Measurements from ENCODE around the gene CASP10. TPM values are rescaled to one million over a fixed set of nuclear protein-coding genes. Genes with fewer than 3 reads are reported as not detected.
"Not testable (repeated sequence)": the region's sequence is repeated elsewhere in the genome, so short reads cannot be mapped to it uniquely, and the experiment has no call there.

The CASP10 gene
- total and polyA plus RNA-seq, 2 experiments from 2014 or later = 2.9 to 5.1 TPM

- no peaks in the 10 kb centered on the region for H3F3A ChIP-seq (ENCODE audit: insufficient read depth)
- peak overlapping the region; percentile 80 for H2AFZ ChIP-seq
- peak overlapping the region; percentile 38 for H3K4me3 ChIP-seq
- in situ Hi-C loops (cut with MboI) = loop anchor here (5.0 kb wide), 1 partner anchor 126 kb away; no protein-coding TSS in a partner anchor
- no peaks in the 10 kb centered on the region for H4K20me1 ChIP-seq (ENCODE audit: insufficient read depth)
- TF ChIP-seq EZH2 (IDR thresholded peaks at IDR 0.05; ENCODE audit: insufficient read depth, poor library complexity, severe bottlenecking) (no peak), EZH2phosphoT487 (IDR thresholded peaks at IDR 0.05; ENCODE audit: insufficient read depth, low read depth) (no peak)
- no peaks in the 10 kb centered on the region for H3K27me3 ChIP-seq (replicated peaks; ENCODE audit: insufficient read depth)
- H3K4me2 ChIP-seq (ENCODE audit: unreplicated experiment) = peak overlapping the region; percentile 76
- peak; percentile 87 for DNase-seq
- H3K79me2 ChIP-seq (ENCODE audit: insufficient read depth) = no peaks in the 10 kb centered on the region
- no peaks in the 10 kb centered on the region for H3K36me3 ChIP-seq (ENCODE audit: low read depth)
- peak overlapping the region; percentile 41 for H3K9ac ChIP-seq
- no peaks in the 10 kb centered on the region for H3K9me2 ChIP-seq (ENCODE audit: insufficient read depth)
- H3K4me1 ChIP-seq (ENCODE audit: insufficient read depth) = peaks cover 46% of the 10 kb centered on the region
- H3K9me3 ChIP-seq (ENCODE audit: low read depth) = no peaks in the 10 kb centered on the region
- H3K27ac ChIP-seq = peak overlapping the region; percentile 14; the same call in 1 of the 2 replicates
- WGBS, 2 experiments (ENCODE audit: low coverage in 1 of 2, low lambda C conversion rate in 2 of 2, missing lambda C conversion rate in 2 of 2) = 15 to 19% methylated on average over 14 of the region's 14 CpGs
These were observed 53.2 kb downstream of the CASP10 start for GRCh38 chr2:201235860-201236811.

DNA sequence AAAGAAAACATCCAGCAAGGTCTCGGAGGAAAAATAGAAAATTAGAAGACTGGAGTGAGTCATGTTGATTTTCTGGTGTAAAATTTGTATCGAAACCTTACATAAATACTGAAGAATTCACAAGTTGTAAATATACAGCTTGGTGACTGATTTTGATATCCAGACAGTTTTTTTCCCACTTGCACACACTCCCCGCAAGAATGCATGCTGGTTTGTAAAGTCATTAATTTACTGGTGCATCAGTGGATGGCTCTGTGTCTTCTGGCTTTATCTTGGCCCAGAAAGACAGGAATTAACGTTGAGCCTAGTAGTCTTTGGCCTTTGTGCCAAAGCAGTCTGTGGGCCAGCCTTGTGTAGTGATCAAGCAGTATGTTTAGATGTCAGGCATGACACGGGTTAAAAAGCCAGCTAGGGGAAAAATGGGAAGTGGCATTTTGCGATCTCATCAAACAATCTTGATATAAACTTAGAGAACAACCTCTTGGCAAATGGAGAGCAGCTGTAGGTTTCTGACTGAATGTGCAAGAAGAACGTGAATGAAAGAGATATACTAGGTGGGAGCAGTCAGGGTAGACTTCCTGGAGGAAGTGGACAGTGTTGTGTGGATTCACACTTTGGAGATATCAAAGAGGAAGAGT is 54.7 kb downstream of the CASP10 start:
- Histone ChIP-seq H3F3A (ENCODE audit: insufficient read depth) (no peaks in the 10 kb centered on the region), H3K27ac (peak overlapping the region; percentile 20), H3K4me3 (no peak overlapping the region), H4K20me1 (ENCODE audit: insufficient read depth) (no peaks in the 10 kb centered on the region), H3K4me2 (ENCODE audit: unreplicated experiment) (peak overlapping the region; percentile 32), H3K9ac (no peak overlapping the region), H3K9me3 (ENCODE audit: low read depth) (no peaks in the 10 kb centered on the region), H3K9me2 (ENCODE audit: insufficient read depth) (no peaks in the 10 kb centered on the region), H3K27me3 (replicated peaks; ENCODE audit: insufficient read depth) (no peaks in the 10 kb centered on the region), H2AFZ (peak overlapping the region; percentile 80), H3K79me2 (ENCODE audit: insufficient read depth) (no peaks in the 10 kb centered on the region), H3K36me3 (ENCODE audit: low read depth) (no peaks in the 10 kb centered on the region), H3K4me1 (ENCODE audit: insufficient read depth) (peaks cover 42% of the 10 kb centered on the region)
- peak; percentile 60 for DNase-seq
- in situ Hi-C loops (cut with MboI) = loop anchor here (5.0 kb wide), 1 partner anchor 125 kb away; no protein-coding TSS in a partner anchor
- TF ChIP-seq EZH2phosphoT487 (IDR thresholded peaks at IDR 0.05; ENCODE audit: insufficient read depth, low read depth) (no peak), EZH2 (IDR thresholded peaks at IDR 0.05; ENCODE audit: insufficient read depth, poor library complexity, severe bottlenecking) (no peak)
- WGBS, 2 experiments (ENCODE audit: low coverage in 1 of 2, low lambda C conversion rate in 2 of 2, missing lambda C conversion rate in 2 of 2) = 21 to 26% methylated on average over 7 of the region's 7 CpGs

- not testable (repeated sequence) for H3K9me3 ChIP-seq (ENCODE audit: low read depth); H3F3A ChIP-seq (ENCODE audit: insufficient read depth); H3K9me2 ChIP-seq (ENCODE audit: insufficient read depth); H3K27me3 ChIP-seq (replicated peaks; ENCODE audit: insufficient read depth); H3K79me2 ChIP-seq (ENCODE audit: insufficient read depth); H4K20me1 ChIP-seq (ENCODE audit: insufficient read depth); H3K36me3 ChIP-seq (ENCODE audit: low read depth)
- peak; percentile 89 for DNase-seq
- Histone ChIP-seq H3K4me3 (peak overlapping the region; percentile 60), H3K4me1 (ENCODE audit: insufficient read depth) (peaks cover 42% of the 10 kb centered on the region), H3K27ac (peak overlapping the region; percentile 60), H3K4me2 (ENCODE audit: unreplicated experiment) (peak overlapping the region; percentile 92), H2AFZ (peak overlapping the region; percentile 90), H3K9ac (peak overlapping the region; percentile 74)
- WGBS, 2 experiments (ENCODE audit: low coverage in 1 of 2, low lambda C conversion rate in 2 of 2, missing lambda C conversion rate in 2 of 2) = 48 to 54% methylated on average over 18 to 21 of the region's 21 CpGs
- in situ Hi-C loops (cut with MboI) = loop anchor here (5.0 kb wide), 1 partner anchor 123 kb away; no protein-coding TSS in a partner anchor
These were observed 56.4 kb downstream of the CASP10 start for GRCh38 chr2:201239167-201239935.

DNA sequence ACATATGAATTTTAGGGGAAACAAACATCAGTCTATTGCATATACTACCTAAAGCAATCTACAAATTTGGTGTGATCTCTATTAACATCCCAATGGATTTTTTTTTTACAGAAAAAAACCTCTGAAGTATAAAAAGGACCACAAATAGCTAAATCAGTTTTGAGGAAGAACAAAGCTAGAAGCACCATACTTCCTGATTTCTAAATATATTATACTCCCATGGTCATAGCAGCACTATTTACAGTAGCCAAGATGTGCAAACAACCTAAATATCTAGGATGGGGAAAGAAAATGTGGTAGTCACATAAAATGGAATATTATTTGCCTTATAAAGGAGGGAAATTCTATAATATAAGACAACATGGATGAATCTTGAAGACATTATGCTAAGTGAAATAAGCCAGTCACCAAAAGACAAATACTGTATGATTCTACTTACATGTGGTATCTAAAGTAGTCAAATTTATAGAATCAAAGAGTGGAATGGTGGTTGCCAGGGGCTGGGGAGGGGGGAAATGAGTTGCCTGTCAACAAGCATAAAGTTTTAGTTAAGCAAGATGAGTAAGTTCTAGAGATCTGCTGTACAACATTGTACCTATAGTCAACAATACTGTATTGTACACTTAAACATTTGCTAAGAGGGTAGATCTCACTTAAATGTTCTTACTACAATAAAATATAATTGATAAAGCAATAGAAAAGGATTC is 59.8 kb downstream of the CASP10 start:
- H3F3A ChIP-seq (ENCODE audit: insufficient read depth) = no peaks in the 10 kb centered on the region
- no peaks in the 10 kb centered on the region for H3K27me3 ChIP-seq (replicated peaks; ENCODE audit: insufficient read depth)
- DNase-seq = no peak
- peaks cover 11% of the 10 kb centered on the region for H3K4me1 ChIP-seq (ENCODE audit: insufficient read depth)
- H3K79me2 ChIP-seq (ENCODE audit: insufficient read depth) = no peaks in the 10 kb centered on the region
- no peak overlapping the region for H3K4me2 ChIP-seq (ENCODE audit: unreplicated experiment)
- H3K9ac ChIP-seq = no peak overlapping the region
- no peak overlapping the region for H2AFZ ChIP-seq
- no peaks in the 10 kb centered on the region for H4K20me1 ChIP-seq (ENCODE audit: insufficient read depth)
- in situ Hi-C loops (cut with MboI) = no loop called here
- H3K27ac ChIP-seq = no peak overlapping the region
- H3K36me3 ChIP-seq (ENCODE audit: low read depth) = no peaks in the 10 kb centered on the region
- H3K9me3 ChIP-seq (ENCODE audit: low read depth) = no peaks in the 10 kb centered on the region
- H3K9me2 ChIP-seq (ENCODE audit: insufficient read depth) = no peaks in the 10 kb centered on the region
- no peak for TF ChIP-seq EZH2 (IDR thresholded peaks at IDR 0.05; ENCODE audit: insufficient read depth, poor library complexity, severe bottlenecking)
- no peak for TF ChIP-seq EZH2phosphoT487 (IDR thresholded peaks at IDR 0.05; ENCODE audit: insufficient read depth, low read depth)
- no peak overlapping the region for H3K4me3 ChIP-seq

All from GM23248 (cell line).